ENCODE data around the gene ASAH2B.

DNA sequence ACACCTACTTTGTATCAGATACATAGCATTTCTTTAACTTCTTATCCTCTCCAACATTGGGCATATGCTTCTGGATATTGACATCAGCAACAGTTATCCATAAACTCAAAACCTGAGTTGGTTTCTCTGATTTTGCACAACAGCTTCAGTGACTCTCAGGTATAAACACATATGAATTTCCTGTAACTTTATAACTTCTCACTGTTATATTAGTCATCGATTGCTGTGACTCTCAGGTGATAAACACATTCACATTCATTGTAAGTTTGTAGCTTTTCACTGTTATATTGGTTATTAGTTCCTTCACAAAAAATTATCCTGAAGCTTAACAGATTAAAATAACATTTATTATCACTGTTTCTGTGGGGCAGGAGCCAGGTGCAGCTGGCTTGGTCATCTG lies 57.0 kb downstream of the ASAH2B start:
- TF ChIP-seq ZBTB7A (IDR thresholded peaks at IDR 0.05; ENCODE audit: low read depth) (no peak), YY1 (IDR thresholded peaks at IDR 0.05; ENCODE audit: low read depth) (no peak), TAF1 (IDR thresholded peaks at IDR 0.05; ENCODE audit: low read depth) (no peak), EP300 (IDR thresholded peaks at IDR 0.05; ENCODE audit: borderline replicate concordance) (no peak), FOXM1 (IDR thresholded peaks at IDR 0.05; ENCODE audit: borderline replicate concordance, low read depth) (no peak), RAD21 (IDR thresholded peaks at IDR 0.05; ENCODE audit: low read depth) (no peak), NFIC (IDR thresholded peaks at IDR 0.05) (no peak), EGR1 (IDR thresholded peaks at IDR 0.05) (no peak), TEAD4 (IDR thresholded peaks at IDR 0.05) (no peak), TCF12 (IDR thresholded peaks at IDR 0.05; ENCODE audit: low read depth) (no peak)
- TF ChIP-seq, protein P1, sequence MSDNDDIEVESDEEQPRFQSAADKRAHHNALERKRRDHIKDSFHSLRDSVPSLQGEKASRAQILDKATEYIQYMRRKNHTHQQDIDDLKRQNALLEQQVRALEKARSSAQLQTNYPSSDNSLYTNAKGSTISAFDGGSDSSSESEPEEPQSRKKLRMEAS (IDR thresholded peaks at IDR 0.05), result no peak
- TF ChIP-seq, protein P2, sequence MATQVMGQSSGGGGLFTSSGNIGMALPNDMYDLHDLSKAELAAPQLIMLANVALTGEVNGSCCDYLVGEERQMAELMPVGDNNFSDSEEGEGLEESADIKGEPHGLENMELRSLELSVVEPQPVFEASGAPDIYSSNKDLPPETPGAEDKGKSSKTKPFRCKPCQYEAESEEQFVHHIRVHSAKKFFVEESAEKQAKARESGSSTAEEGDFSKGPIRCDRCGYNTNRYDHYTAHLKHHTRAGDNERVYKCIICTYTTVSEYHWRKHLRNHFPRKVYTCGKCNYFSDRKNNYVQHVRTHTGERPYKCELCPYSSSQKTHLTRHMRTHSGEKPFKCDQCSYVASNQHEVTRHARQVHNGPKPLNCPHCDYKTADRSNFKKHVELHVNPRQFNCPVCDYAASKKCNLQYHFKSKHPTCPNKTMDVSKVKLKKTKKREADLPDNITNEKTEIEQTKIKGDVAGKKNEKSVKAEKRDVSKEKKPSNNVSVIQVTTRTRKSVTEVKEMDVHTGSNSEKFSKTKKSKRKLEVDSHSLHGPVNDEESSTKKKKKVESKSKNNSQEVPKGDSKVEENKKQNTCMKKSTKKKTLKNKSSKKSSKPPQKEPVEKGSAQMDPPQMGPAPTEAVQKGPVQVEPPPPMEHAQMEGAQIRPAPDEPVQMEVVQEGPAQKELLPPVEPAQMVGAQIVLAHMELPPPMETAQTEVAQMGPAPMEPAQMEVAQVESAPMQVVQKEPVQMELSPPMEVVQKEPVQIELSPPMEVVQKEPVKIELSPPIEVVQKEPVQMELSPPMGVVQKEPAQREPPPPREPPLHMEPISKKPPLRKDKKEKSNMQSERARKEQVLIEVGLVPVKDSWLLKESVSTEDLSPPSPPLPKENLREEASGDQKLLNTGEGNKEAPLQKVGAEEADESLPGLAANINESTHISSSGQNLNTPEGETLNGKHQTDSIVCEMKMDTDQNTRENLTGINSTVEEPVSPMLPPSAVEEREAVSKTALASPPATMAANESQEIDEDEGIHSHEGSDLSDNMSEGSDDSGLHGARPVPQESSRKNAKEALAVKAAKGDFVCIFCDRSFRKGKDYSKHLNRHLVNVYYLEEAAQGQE (IDR thresholded peaks at IDR 0.05; ENCODE audit: low read depth), result no peak
- TF ChIP-seq, protein P3, sequence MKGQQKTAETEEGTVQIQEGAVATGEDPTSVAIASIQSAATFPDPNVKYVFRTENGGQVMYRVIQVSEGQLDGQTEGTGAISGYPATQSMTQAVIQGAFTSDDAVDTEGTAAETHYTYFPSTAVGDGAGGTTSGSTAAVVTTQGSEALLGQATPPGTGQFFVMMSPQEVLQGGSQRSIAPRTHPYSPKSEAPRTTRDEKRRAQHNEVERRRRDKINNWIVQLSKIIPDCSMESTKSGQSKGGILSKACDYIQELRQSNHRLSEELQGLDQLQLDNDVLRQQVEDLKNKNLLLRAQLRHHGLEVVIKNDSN (IDR thresholded peaks at IDR 0.05), result no peak
